ENCODE results near the gene PKMYT1. TPM values are rescaled to one million over a fixed set of nuclear protein-coding genes. Genes with fewer than 3 reads are reported as not detected.
A peak's percentile ranks its signal among the peaks of the same experiment; 100 is the strongest.

Gene PKMYT1
- total and polyA plus RNA-seq, 2 donors = 5.3 to 16.5 TPM

DNA sequence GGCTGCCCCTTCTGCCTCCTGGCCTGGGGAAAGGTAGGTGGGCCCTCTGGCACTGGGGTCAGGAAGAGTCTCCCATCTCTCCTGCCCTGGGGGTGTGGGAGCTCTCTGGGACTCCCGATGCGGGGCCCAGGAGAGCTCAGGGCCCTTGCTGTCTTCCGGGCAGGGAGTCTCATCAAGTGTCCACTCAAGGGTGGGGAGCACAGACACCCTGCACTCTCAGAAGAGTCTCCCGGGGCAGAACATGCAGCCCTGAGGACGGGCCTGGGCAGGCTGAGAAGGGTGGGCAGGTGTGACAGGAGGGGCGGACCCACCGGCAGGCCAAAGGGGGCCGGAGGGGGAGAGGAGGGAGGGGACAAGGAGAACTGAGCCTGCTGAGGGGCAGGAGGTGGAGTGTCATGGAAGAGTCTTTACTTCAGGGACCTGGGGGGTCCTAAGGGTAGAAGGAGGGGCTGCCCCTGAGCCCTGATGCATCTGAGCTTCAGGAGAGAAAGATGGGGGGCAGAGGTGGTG lies 8.4 kb upstream of the PKMYT1 start:
- Histone ChIP-seq H3K4me3 (ENCODE audit: low read length in 2 of 2) (no peak overlapping the region), H3K27me3 (ENCODE audit: control insufficient read depth in 2 of 2, insufficient read depth in 1 of 2, low read length in 1 of 2) (peaks cover 9 to 55% of the 10 kb centered on the region in 2 donors), H3K9me3 (ENCODE audit: control insufficient read depth in 2 of 2, insufficient read depth in 1 of 2, low read length in 1 of 2) (no peaks in the 10 kb centered on the region), H3K27ac (ENCODE audit: low read depth in 1 of 2, low read length in 1 of 2) (peak overlapping the region; percentile 9 to 29), H3K36me3 (ENCODE audit: control insufficient read depth in 2 of 2, insufficient read depth in 2 of 2, low read length in 1 of 2) (no peaks in the 10 kb centered on the region), H3K4me1 (ENCODE audit: control insufficient read depth in 2 of 2, insufficient read depth in 2 of 2, low read length in 2 of 2) (peaks cover 0 to 28% of the 10 kb centered on the region in 2 donors)
- no peak for DNase-seq (ENCODE audit: low read depth in 6 of 9, low spot score in 9 of 9)
- 89% methylated on average over 8 of the region's 8 CpGs for WGBS

GRCh38 chr16:2987833-2988232 lies 7.6 kb upstream of the PKMYT1 start:
- Histone ChIP-seq H3K27ac (ENCODE audit: low read depth in 1 of 2, low read length in 1 of 2) (no peak overlapping the region), H3K4me3 (ENCODE audit: low read length in 2 of 2) (no peak overlapping the region), H3K27me3 (ENCODE audit: control insufficient read depth in 2 of 2, insufficient read depth in 1 of 2, low read length in 1 of 2) (peaks cover 9 to 58% of the 10 kb centered on the region in 2 donors), H3K4me1 (ENCODE audit: control insufficient read depth in 2 of 2, insufficient read depth in 2 of 2, low read length in 2 of 2) (peaks cover 0 to 31% of the 10 kb centered on the region in 2 donors), H3K9me3 (ENCODE audit: control insufficient read depth in 2 of 2, insufficient read depth in 1 of 2, low read length in 1 of 2) (no peaks in the 10 kb centered on the region), H3K36me3 (ENCODE audit: control insufficient read depth in 2 of 2, insufficient read depth in 2 of 2, low read length in 1 of 2) (no peaks in the 10 kb centered on the region)
- WGBS = 88% methylated on average over 8 of the region's 8 CpGs
- no peak for DNase-seq (ENCODE audit: low read depth in 6 of 9, low spot score in 9 of 9)

- no peak overlapping the region for H3K27ac ChIP-seq (ENCODE audit: low read depth in 1 of 2, low read length in 1 of 2)
- no peak for DNase-seq (ENCODE audit: low read depth in 6 of 9, low spot score in 9 of 9)
- H3K9me3 ChIP-seq (ENCODE audit: control insufficient read depth in 2 of 2, insufficient read depth in 1 of 2, low read length in 1 of 2) = no peaks in the 10 kb centered on the region
- H3K27me3 ChIP-seq (ENCODE audit: control insufficient read depth in 2 of 2, insufficient read depth in 1 of 2, low read length in 1 of 2) = peaks cover 9 to 56% of the 10 kb centered on the region in 2 donors
- H3K36me3 ChIP-seq (ENCODE audit: control insufficient read depth in 2 of 2, insufficient read depth in 2 of 2, low read length in 1 of 2) = no peaks in the 10 kb centered on the region
- H3K4me1 ChIP-seq (ENCODE audit: control insufficient read depth in 2 of 2, insufficient read depth in 2 of 2, low read length in 2 of 2) = peaks cover 0 to 31% of the 10 kb centered on the region in 2 donors
- H3K4me3 ChIP-seq (ENCODE audit: low read length in 2 of 2) = no peak overlapping the region
- WGBS = 95% methylated on average over 9 of the region's 9 CpGs
These were observed 7.0 kb upstream of the PKMYT1 start for GRCh38 chr16:2987286-2987685.

DNA sequence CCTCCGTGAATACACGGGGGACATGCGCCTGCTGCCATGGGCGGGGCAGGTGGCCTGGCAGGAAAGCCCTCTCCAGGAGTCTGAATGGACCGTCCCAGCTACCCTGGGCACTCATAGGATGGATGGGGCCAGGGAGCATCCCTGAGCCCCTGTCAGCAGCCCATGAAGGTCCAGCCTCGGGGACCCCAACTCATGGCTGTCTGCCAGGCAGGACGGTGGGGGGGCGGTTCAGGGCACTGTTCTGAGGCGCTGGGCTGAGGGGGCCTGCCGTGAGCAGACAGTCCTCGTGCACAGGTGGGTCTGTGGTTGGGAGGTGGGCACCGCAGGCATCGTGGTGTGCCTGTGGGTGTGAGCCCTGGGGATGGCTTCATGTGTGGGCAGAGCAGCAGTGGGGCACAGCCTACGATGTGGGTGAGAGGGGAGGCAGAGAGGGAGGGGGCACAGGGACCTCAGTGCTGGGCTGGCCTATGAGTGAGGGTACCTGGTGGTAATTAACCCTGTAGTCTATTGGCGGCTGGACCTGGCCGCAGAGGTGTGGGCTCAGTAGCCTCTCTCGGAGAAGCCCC lies 6.5 kb upstream of the PKMYT1 start:
- Histone ChIP-seq H3K27ac (ENCODE audit: low read depth in 1 of 2, low read length in 1 of 2) (no peak overlapping the region), H3K4me1 (ENCODE audit: control insufficient read depth in 2 of 2, insufficient read depth in 2 of 2, low read length in 2 of 2) (peaks cover 0 to 34% of the 10 kb centered on the region in 2 donors), H3K9me3 (ENCODE audit: control insufficient read depth in 2 of 2, insufficient read depth in 1 of 2, low read length in 1 of 2) (no peaks in the 10 kb centered on the region), H3K27me3 (ENCODE audit: control insufficient read depth in 2 of 2, insufficient read depth in 1 of 2, low read length in 1 of 2) (peaks cover 9 to 58% of the 10 kb centered on the region in 2 donors), H3K36me3 (ENCODE audit: control insufficient read depth in 2 of 2, insufficient read depth in 2 of 2, low read length in 1 of 2) (no peaks in the 10 kb centered on the region), H3K4me3 (ENCODE audit: low read length in 2 of 2) (no peak overlapping the region)
- 73% methylated on average over 17 of the region's 17 CpGs for WGBS
- no peak for DNase-seq (ENCODE audit: low read depth in 6 of 9, low spot score in 9 of 9)

GRCh38 chr16:2985893-2986355 lies 5.7 kb upstream of the PKMYT1 start:
- Histone ChIP-seq H3K4me1 (ENCODE audit: control insufficient read depth in 2 of 2, insufficient read depth in 2 of 2, low read length in 2 of 2) (peaks cover under 1 to 40% of the 10 kb centered on the region in 2 donors), H3K9me3 (ENCODE audit: control insufficient read depth in 2 of 2, insufficient read depth in 1 of 2, low read length in 1 of 2) (no peaks in the 10 kb centered on the region), H3K36me3 (ENCODE audit: control insufficient read depth in 2 of 2, insufficient read depth in 2 of 2, low read length in 1 of 2) (no peaks in the 10 kb centered on the region), H3K4me3 (ENCODE audit: low read length in 2 of 2) (no peak overlapping the region), H3K27ac (ENCODE audit: low read depth in 1 of 2, low read length in 1 of 2) (peak overlapping the region in 1 of 2 donors; percentile 10), H3K27me3 (ENCODE audit: control insufficient read depth in 2 of 2, insufficient read depth in 1 of 2, low read length in 1 of 2) (peaks cover 9 to 56% of the 10 kb centered on the region in 2 donors)
- WGBS = 96% methylated on average over 15 of the region's 15 CpGs
- DNase-seq (ENCODE audit: low read depth in 6 of 9, low spot score in 9 of 9) = no peak

DNA sequence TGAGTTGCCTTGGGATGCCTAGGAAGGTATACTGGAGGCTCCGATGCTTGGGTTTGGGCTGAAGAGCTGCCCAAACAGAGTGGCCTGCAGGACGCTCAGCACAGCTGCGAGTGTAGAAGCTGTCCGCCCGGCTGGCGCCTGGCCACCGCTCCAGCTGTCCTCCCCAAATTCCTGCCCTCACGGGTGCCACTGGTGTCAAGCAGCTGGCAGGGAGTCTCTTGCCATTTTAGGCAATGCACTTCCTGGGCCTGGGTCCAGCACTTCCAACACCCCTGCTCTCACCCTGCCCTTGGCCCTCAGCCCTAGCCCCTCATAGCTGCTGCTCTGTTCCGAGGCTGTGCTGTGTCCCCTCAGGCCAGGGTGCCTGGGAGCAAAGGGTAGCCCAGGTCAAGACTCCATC lies 5.2 kb upstream of the PKMYT1 start:
- H3K27me3 ChIP-seq (ENCODE audit: control insufficient read depth in 2 of 2, insufficient read depth in 1 of 2, low read length in 1 of 2) = peaks cover 9 to 51% of the 10 kb centered on the region in 2 donors
- no peak for DNase-seq (ENCODE audit: low read depth in 6 of 9, low spot score in 9 of 9)
- 97% methylated on average over 9 of the region's 9 CpGs for WGBS
- peaks cover 2 to 41% of the 10 kb centered on the region in 2 donors for H3K4me1 ChIP-seq (ENCODE audit: control insufficient read depth in 2 of 2, insufficient read depth in 2 of 2, low read length in 2 of 2)
- H3K27ac ChIP-seq (ENCODE audit: low read depth in 1 of 2, low read length in 1 of 2) = no peak overlapping the region
- H3K36me3 ChIP-seq (ENCODE audit: control insufficient read depth in 2 of 2, insufficient read depth in 2 of 2, low read length in 1 of 2) = no peaks in the 10 kb centered on the region
- no peak overlapping the region for H3K4me3 ChIP-seq (ENCODE audit: low read length in 2 of 2)
- H3K9me3 ChIP-seq (ENCODE audit: control insufficient read depth in 2 of 2, insufficient read depth in 1 of 2, low read length in 1 of 2) = no peaks in the 10 kb centered on the region

GRCh38 chr16:2983706-2984136 lies 3.5 kb upstream of the PKMYT1 start:
- Histone ChIP-seq H3K9me3 (ENCODE audit: control insufficient read depth in 2 of 2, insufficient read depth in 1 of 2, low read length in 1 of 2) (no peaks in the 10 kb centered on the region), H3K27me3 (ENCODE audit: control insufficient read depth in 2 of 2, insufficient read depth in 1 of 2, low read length in 1 of 2) (peaks cover 6 to 38% of the 10 kb centered on the region in 2 donors), H3K4me1 (ENCODE audit: control insufficient read depth in 2 of 2, insufficient read depth in 2 of 2, low read length in 2 of 2) (peaks cover 7 to 36% of the 10 kb centered on the region in 2 donors), H3K27ac (ENCODE audit: low read depth in 1 of 2, low read length in 1 of 2) (no peak overlapping the region), H3K36me3 (ENCODE audit: control insufficient read depth in 2 of 2, insufficient read depth in 2 of 2, low read length in 1 of 2) (no peaks in the 10 kb centered on the region), H3K4me3 (ENCODE audit: low read length in 2 of 2) (no peak overlapping the region)
- WGBS = 11% methylated on average over 42 of the region's 42 CpGs
- peak in 3 of 9 donors; percentile 65 to 78 (median 76) for DNase-seq (ENCODE audit: low read depth in 6 of 9, low spot score in 9 of 9)

DNA sequence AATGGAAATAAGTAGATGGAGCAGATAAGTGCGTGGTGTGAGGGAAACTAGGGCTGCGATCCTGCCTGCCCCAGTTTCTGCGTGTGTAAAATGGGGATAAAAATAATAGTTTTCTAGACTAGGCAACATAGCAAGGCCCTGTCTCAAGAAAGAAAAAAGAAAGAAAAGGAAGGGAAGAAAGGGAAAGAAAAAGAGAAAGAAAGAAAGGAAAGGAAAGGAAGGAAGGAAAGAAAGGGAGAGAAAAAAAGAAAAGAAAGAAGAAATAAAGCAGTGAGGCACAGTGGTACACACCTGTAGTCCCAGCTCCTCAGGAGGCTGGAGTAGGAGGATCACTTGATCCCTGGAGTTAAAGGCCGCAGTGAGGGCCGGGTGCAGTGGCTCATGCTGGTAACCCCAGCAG lies 2.2 kb upstream of the PKMYT1 start:
- peaks cover 3 to 9% of the 10 kb centered on the region in 2 donors for H3K36me3 ChIP-seq (ENCODE audit: control insufficient read depth in 2 of 2, insufficient read depth in 2 of 2, low read length in 1 of 2)
- H3K9me3 ChIP-seq (ENCODE audit: control insufficient read depth in 2 of 2, insufficient read depth in 1 of 2, low read length in 1 of 2) = peaks cover 0 to 4% of the 10 kb centered on the region in 2 donors
- DNase-seq (ENCODE audit: low read depth in 6 of 9, low spot score in 9 of 9) = no peak
- H3K4me3 ChIP-seq (ENCODE audit: low read length in 2 of 2) = no peak overlapping the region
- H3K4me1 ChIP-seq (ENCODE audit: control insufficient read depth in 2 of 2, insufficient read depth in 2 of 2, low read length in 2 of 2) = peaks cover 7 to 39% of the 10 kb centered on the region in 2 donors
- WGBS = 97% methylated on average over 5 of the region's 5 CpGs
- peaks cover 3 to 32% of the 10 kb centered on the region in 2 donors for H3K27me3 ChIP-seq (ENCODE audit: control insufficient read depth in 2 of 2, insufficient read depth in 1 of 2, low read length in 1 of 2)
- H3K27ac ChIP-seq (ENCODE audit: low read depth in 1 of 2, low read length in 1 of 2) = no peak overlapping the region

- DNase-seq (ENCODE audit: low read depth in 6 of 9, low spot score in 9 of 9) = no peak
- Histone ChIP-seq H3K27me3 (ENCODE audit: control insufficient read depth in 2 of 2, insufficient read depth in 1 of 2, low read length in 1 of 2) (peaks cover 3 to 30% of the 10 kb centered on the region in 2 donors), H3K36me3 (ENCODE audit: control insufficient read depth in 2 of 2, insufficient read depth in 2 of 2, low read length in 1 of 2) (peaks cover 8 to 14% of the 10 kb centered on the region in 2 donors), H3K27ac (ENCODE audit: low read depth in 1 of 2, low read length in 1 of 2) (no peak overlapping the region), H3K4me1 (ENCODE audit: control insufficient read depth in 2 of 2, insufficient read depth in 2 of 2, low read length in 2 of 2) (peaks cover 7 to 34% of the 10 kb centered on the region in 2 donors), H3K4me3 (ENCODE audit: low read length in 2 of 2) (no peak overlapping the region), H3K9me3 (ENCODE audit: control insufficient read depth in 2 of 2, insufficient read depth in 1 of 2, low read length in 1 of 2) (peaks cover 0 to 4% of the 10 kb centered on the region in 2 donors)
- 88% methylated on average over 4 of the region's 4 CpGs for WGBS
These were observed 1.6 kb upstream of the PKMYT1 start for GRCh38 chr16:2981899-2982250.
